Measurements from ENCODE around the gene NR1D2.
A peak's percentile ranks its signal among the peaks of the same experiment; 100 is the strongest.
"Not testable (repeated sequence)": the region's sequence is repeated elsewhere in the genome, so short reads cannot be mapped to it uniquely, and the experiment has no call there.

Gene NR1D2

GRCh38 chr3:23944861-23945662, at the start of gene NR1D2:
Gene NR1D2 (plus strand): TSS chr3:23945286. CDS start chr3:23945579, 293 bp downstream.
- peak; percentile 91 for DNase-seq

DNA sequence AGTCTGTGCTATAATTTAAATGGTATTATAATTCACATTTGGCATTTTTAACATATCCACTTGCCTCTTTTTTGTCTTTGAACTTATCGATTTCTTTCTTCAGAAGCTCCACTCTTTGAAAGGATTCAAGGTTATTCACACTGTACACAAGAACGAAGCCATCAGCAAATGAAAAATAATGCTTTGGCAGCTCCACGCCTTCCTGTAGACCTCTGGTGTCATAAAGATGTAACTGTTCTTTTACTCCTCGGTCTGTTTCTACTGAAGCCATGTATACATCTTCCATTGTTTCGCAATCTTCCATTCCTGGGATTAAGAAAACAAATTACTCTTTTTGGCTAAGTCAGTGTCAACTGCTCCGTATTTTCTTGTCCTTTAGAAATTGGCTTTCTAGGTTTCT, 44.3 kb upstream of the NR1D2 start:
- DNase-seq, result no peak

DNA sequence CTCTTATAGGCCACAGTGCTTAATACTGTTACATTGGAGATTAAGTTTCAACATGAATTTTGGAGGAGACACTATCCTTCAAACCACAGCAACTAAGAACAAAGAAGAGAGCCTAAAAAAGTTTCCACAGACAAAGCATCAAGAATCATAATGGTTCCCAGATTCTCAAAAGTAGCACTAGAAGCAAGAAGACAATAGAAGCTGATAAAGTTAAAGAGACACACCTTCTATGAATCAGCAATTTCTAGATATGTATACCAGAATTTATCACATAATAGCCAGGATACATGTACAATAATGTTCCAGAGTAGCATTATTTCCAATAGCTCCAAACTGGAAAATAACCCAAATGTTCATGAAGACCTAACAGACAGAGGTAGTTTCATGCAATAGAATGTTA, 40.5 kb upstream of the NR1D2 start:
- no peak for DNase-seq

- no peak for DNase-seq
These were observed 35.7 kb upstream of the NR1D2 start for GRCh38 chr3:23909341-23909740.

- no peak for DNase-seq
These were observed 33.7 kb upstream of the NR1D2 start for GRCh38 chr3:23911397-23911796.

DNA sequence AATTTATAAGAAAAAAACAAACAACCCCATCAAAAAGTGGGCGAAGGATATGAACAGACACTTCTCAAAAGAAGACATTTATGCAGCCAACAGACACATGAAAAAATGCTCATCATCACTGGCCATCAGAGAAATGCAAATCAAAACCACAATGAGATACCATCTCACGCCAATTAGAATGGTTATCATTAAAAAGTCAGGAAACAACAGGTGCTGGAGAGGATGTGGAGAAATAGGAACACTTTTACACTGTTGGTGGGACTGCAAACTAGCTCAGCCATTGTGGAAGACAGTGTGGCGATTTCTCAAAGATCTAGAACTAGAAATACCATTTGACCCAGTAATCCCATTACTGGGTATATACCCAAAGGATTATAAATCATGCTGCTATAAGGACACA, 32.8 kb upstream of the NR1D2 start:
- not testable (repeated sequence) for DNase-seq

DNA sequence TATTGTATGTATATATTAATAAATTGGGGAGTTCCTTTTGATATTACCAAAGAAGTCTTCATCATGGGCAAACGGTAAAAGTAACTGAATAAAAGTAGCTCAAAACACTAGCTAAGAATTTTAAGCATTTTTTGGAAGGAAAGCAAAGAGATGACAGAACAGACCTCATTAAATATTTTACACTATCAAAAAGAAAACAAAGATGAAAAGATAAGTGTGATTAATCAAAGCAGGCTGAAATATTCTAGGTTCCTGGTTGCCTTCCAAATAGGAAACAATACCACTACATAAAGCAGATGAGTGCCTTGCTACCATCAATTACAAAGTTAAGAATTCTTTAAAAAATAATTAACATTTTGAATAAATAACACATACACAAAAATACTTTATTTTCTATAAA, 31.9 kb upstream of the NR1D2 start:
- no peak for DNase-seq

DNA sequence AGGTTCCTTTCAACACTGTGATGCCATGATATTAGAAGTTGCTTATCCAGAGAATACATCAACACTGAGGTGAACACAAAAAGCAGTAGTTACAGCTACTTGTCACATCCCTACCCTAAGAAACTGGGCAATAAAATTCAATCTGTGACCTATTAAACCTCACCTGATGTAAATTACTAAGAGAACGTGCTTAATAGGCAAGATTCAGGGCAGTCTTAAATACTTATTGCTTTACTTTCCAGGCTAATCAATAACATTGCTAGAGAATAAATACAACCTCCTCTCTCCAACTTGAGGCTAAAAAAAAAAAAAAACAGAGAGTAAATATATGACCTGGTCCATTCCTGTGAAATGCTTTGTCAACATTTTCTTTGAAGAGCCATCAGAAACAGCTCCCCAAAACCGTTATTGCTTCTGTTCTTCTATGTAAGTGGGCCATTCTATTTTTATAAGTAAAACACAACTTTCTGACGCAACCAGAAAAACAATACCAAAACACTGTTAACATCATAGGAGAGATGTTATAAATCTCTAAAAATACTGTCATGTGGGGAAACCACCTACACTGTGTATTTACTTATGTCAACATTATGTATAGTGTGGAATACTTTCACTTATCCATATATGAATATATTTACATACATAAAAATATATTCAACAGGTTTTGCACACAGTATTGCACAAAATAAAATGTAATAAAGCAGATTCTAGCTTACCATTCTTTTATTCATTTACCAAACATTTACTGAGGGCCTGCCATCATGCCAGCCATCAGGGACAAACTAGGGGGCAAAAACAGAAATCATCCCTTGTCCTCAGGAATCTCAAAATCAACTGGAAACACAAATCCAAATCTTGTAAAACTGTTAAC, 31.0 kb upstream of the NR1D2 start:
- DNase-seq, result no peak

- DNase-seq, result no peak
These were observed 29.5 kb upstream of the NR1D2 start for GRCh38 chr3:23915537-23916108.

- no peak for DNase-seq
These were observed 28.8 kb upstream of the NR1D2 start for GRCh38 chr3:23916152-23916885.

DNA sequence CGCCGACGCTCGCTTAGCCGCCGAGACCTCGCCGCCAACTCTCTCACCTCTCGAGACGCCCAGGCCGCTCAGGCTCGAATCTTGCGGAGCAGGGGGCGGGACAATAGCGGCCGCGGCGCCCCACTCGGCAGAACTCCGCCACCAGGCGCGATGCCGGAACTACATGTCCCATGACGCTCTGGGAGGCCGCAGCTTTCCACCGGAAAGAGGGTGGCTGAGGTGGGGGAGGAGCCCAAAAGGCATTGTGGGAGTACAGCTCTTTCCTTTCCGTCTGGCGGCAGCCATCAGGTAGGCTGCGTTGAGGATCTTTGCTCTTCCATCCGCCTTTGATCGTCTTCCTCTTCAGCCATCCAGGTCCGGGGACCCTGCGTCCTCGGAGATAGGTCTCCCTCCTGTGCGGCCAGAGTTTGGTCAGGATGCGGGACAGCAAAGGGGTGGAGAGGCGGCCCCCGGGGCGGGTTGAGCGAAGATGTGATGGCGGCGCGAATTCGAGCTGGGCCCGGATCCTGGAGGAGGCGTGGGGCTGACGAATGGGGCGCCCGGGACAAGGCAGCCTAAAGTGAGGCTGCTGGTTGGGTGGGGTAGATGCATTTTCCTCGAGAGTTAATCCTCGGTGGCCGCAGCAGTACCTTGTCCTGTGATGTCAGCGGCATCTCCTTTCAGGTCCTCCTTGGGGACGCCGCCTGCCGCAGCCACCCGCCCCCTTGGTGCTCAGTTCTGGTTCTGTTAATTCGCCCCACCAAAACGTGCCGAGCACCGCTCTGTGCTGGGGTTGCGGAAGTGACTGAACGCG, 28.0 kb upstream of the NR1D2 start, which contains the start of the genes NKIRAS1 and RPL15:
NKIRAS1 (minus strand) TSS at position 105 of the 793 bp plus-strand sequence. CDS start 6,086 bp downstream, outside the sequence.
RPL15 (plus strand) TSS at position 247 of the 793 bp plus-strand sequence. CDS start 728 bp downstream, outside the sequence.
- peak; percentile 99 for DNase-seq

GRCh38 chr3:23917679-23918303, 27.3 kb upstream of the NR1D2 start:
- not testable (repeated sequence) for DNase-seq

GRCh38 chr3:23918331-23918730, 26.8 kb upstream of the NR1D2 start:
- not testable (repeated sequence) for DNase-seq

DNA sequence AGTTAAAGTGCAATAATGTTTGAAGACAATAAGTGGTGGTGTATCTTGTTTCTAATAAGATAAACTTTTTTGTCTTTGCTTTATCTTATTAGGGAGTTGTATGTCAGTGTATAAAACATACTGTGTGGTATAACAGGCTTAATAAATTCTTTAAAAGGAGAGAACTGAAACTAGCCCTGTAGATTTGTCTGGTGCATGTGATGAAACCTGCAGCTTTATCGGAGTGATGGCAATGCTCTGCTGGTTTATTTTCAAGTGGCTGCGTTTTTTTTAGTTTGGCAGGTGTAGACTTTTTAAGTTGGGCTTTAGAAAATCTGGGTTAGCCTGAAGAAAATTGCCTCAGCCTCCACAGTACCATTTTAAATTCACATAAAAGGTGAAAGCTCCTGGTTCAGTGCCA, 25.5 kb upstream of the NR1D2 start:
- DNase-seq, result no peak

DNA sequence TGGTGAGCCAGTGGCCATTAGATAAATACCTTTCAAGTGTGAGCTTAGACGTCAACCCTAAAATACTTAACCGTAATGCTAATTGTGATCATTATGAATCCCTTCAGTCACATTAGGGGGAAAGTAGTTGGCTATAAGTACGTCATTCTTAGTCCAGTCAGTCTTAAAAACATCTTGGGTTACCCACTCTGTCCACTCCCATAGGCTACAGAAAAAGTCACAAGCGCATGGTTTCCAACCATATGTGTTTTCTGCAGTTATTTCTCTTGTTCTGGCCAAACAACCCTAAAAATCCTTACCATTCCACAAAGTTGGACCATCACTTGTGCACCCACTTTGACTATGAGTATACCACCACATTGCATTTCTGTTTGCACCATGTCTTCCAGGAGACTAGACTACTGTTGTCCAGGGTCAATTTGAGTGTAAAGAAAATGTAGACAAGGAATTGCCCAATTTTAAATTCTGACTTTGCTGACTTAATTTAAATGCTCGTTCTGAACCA, 24.9 kb upstream of the NR1D2 start:
- DNase-seq, result no peak

DNA sequence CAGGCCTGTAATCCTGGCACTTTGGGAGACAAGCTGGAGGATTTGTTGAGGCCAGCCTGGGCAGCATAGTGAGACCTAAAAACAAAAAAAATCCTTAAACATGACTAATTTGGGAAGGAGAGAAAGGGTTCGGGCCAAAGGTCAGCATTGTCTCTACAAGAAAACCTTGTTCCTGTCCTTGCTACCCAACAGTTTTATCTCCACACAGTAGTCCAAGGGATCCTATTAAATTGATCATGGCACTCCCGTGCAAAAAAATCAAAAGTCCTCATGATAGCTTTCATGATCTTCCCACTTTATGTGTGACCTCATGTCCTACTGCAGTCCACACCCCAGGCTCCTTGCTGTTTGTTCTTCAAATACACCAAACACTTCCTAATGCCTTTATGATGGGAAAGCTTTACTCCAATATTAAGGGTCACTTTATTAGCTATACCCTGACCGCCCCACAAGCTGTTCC, 24.0 kb upstream of the NR1D2 start:
- DNase-seq, result no peak

DNA sequence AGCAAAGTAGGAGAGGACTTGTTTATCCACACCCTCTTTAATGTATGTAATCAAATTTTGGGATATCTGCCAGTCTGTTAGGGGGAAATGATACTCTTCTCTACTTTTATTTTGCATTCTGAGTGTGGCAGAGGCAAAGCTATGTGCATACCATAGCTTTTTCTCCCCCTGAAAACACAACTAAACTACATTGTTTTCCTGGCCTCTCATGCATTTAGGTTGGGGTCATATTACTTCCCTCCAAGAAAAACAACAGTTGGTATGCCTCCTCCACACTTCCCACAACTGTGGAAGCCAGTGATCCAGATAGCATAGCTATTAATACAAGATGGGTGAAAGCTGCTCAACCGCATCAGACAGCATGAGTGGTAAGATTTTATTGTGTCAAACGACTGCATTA, 21.3 kb upstream of the NR1D2 start:
- DNase-seq, result no peak

DNA sequence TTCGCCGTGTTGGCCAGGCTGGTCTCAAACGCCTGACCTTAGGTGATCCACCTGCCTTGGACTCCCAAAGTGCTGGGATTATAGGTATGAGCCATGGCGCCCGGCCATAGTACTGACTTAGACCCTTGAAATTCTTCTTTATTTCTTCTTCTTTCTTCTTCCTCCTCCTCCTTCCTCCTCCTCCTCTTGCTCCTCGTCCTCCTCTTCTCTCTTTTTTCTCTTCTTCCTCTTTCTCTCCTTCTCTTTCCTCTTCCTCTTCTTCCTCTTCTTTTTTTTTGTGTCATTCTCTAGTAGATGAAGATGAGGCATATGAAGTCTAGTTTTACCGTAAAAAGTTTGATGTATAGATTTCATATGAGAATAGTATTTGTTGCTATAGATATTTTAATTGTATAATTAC, 18.8 kb upstream of the NR1D2 start:
- no peak for DNase-seq

DNA sequence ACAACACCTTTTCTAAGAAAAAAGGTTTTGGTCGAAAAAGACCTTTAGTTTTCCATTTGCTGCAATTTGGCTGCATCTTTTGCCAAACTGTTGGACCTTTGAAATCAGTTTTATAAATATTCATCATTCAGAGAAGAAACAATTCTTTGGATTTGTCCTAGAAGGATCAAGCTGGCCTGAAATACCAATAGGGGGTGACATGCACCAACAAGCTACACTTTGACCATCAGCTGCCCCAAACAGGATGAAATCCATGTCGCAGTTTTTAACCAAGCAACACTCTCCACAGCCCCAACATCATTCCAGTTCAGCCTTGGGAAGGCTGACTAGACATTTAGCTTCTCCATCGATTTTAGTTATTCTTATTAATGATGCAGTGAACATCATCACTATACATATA, 18.4 kb upstream of the NR1D2 start:
- DNase-seq, result no peak

DNA sequence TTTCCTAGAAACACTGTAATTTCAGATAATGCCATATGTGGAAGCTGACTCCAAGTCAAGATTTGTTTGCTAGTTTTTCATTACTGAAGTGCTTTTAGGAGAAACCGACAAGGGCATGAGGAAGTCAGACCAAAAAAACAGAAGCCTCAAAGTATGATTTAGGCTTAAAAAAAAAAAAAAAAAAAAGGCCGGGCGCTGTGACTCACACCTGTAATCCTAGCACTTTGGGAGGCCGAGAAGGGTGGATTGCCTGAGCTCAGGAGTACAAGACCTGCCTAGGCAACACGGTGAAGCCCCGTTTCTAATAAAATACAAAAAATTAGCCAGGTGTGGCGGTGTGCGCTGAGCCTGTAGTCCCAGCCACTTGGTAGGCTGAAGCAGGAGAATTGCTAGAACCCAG, 16.6 kb upstream of the NR1D2 start:
- DNase-seq, result peak; percentile 68

- no peak for DNase-seq
These were observed 13.5 kb upstream of the NR1D2 start for GRCh38 chr3:23931597-23931996.
